ENCODE measurements around the gene NCOA1.

GRCh38 chr2:24683408-24683807, 192.4 kb downstream of the NCOA1 start:
- no peak for TF ChIP-seq CTCF (conservative IDR thresholded peaks at IDR 0.05; ENCODE audit: low read depth, low read length)
- TF ChIP-seq EZH2 (IDR thresholded peaks at IDR 0.05; ENCODE audit: borderline replicate concordance, low read depth, low read length, poor library complexity, severe bottlenecking): no peak

Data from A673 (cell line).